NB4 (cell line): Measurements from ENCODE around the gene PODXL.

Source experiments
- DNase-seq: peaks from one replicate; pipeline ENCODE4 v3.0.0; 2010; ENCODE audit warnings: low read depth
- H3K4me3 ChIP-seq: one replicate; pipeline ENCODE4 v1.5.1; 2011; ENCODE audit warnings: mild to moderate bottlenecking, low read depth, low read length, moderate library complexity
- CTCF ChIP-seq: IDR thresholded peaks from one replicate; pipeline ENCODE4 v1.5.1; 2012; ENCODE audit warnings: low read depth, low read length
- MAX ChIP-seq: IDR thresholded peaks from 2 replicates; pipeline ENCODE4 v1.6.1; 2011; ENCODE audit warnings: low read depth, low read length
- MYC ChIP-seq: IDR thresholded peaks from 2 replicates; pipeline ENCODE4 v1.6.1; 2011; ENCODE audit warnings: low read depth, low read length
- POLR2A ChIP-seq: IDR thresholded peaks from 2 replicates; pipeline ENCODE4 v1.6.1; 2011; ENCODE audit warnings: mild to moderate bottlenecking; ENCODE audit not compliant: insufficient read length; ENCODE audit errors: extremely low read depth

PODXL gene

GRCh38 chr7:131511071-131511470, 45.4 kb downstream of the PODXL start:
- TF ChIP-seq MYC (no peak), MAX (no peak), CTCF (no peak), POLR2A (no peak)

GRCh38 chr7:131509781-131510180, 46.6 kb downstream of the PODXL start:
- DNase-seq: no peak
- TF ChIP-seq POLR2A: no peak
- TF ChIP-seq CTCF: no peak
- no peak for TF ChIP-seq MYC
- TF ChIP-seq MAX: no peak
- no peak overlapping the region for H3K4me3 ChIP-seq

More at GRCh38 chr7:131511071-131511470, 45.4 kb downstream of the PODXL start:
- H3K4me3 ChIP-seq: no peak overlapping the region
- no peak for DNase-seq

- H3K4me3 ChIP-seq: no peak overlapping the region
- no peak for DNase-seq
- TF ChIP-seq POLR2A (no peak), MYC (no peak), MAX (no peak), CTCF (no peak)
Observed at GRCh38 chr7:131508754-131509486, 47.5 kb downstream of the PODXL start.

GRCh38 chr7:131507592-131508331, 48.7 kb downstream of the PODXL start:
- H3K4me3 ChIP-seq: no peak overlapping the region
- peak; percentile 76 for DNase-seq
- TF ChIP-seq POLR2A (no peak), CTCF (peak; percentile 98)

GRCh38 chr7:131506597-131506996, 49.8 kb downstream of the PODXL start:
- H3K4me3 ChIP-seq: no peak overlapping the region
- no peak for DNase-seq
- TF ChIP-seq MYC (no peak), MAX (no peak), CTCF (no peak)
